RWPE2 (cell line): ENCODE results near the gene SHC2.

Source experiments
- ATAC-seq: fragments of 200-7000 bp; cut with Tn5 transposase; 3 replicates; pipeline ENCODE4 v1.9.1; 2021; ENCODE audit warnings: low read depth
- DNase-seq: peaks from one replicate; pipeline ENCODE4 v3.0.0-alpha.2; 2020; ENCODE audit warnings: low spot score
- H3K27ac ChIP-seq: fragments of 450-650 bp; 2 replicates; pipeline ENCODE4 v1.5.1; 2017; ENCODE audit warnings: mild to moderate bottlenecking; ENCODE audit not compliant: poor library complexity, severe bottlenecking
- H3K27me3 ChIP-seq: fragments of 250-450 bp; sonication (Bioruptor Pico); 2 replicates; pipeline ENCODE4 v1.5.1; 2021; ENCODE audit warnings: mild to moderate bottlenecking, moderate library complexity; ENCODE audit not compliant: insufficient read depth, poor library complexity, severe bottlenecking
- H3K36me3 ChIP-seq: fragments of 250-450 bp; sonication (Bioruptor Pico); 2 replicates; pipeline ENCODE4 v1.5.1; 2020; ENCODE audit warnings: low read depth, mild to moderate bottlenecking, moderate library complexity
- H3K4me1 ChIP-seq: fragments of 250-450 bp; sonication (Bioruptor Pico); 2 replicates; pipeline ENCODE4 v1.5.1; 2021; ENCODE audit warnings: mild to moderate bottlenecking, moderate library complexity; ENCODE audit not compliant: insufficient read depth, poor library complexity, severe bottlenecking
- H3K4me3 ChIP-seq: fragments of 250-450 bp; sonication (Bioruptor Pico); 2 replicates; pipeline ENCODE4 v1.5.1; 2021; ENCODE audit warnings: mild to moderate bottlenecking, moderate library complexity; ENCODE audit not compliant: severe bottlenecking
- H3K9me3 ChIP-seq: fragments of 250-450 bp; sonication (Bioruptor Pico); 2 replicates; pipeline ENCODE4 v1.5.1; 2021; ENCODE audit warnings: mild to moderate bottlenecking, moderate library complexity; ENCODE audit not compliant: severe bottlenecking
- TF ChIP-seq, protein P1 (sequence below): fragments of 450-650 bp; IDR thresholded peaks from one replicate; pipeline ENCODE4 v1.5.1; 2017; ENCODE audit warnings: mild to moderate bottlenecking, moderate library complexity; ENCODE audit not compliant: poor library complexity, severe bottlenecking

SHC2 gene

DNA sequence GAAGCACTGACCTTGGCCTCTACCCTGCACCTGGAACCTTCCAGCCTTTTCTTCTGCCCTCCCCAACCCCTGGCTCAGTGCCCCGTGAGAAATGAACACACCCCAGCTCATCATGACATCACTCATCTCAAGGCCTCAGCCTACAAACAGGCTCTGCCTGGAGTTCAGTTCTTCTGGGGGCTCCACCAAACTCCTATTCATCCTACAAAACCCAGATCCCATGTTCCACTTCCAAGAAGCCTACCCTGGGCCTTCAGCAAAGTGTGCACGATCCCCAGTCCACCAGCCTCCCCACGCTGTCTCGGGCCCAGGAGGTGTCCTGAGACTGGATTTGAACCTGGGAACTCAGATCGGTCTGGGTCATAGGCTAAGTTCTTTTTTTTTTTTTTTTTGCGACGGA is 9.0 kb upstream of the SHC2 start:
- no peak for DNase-seq
- no peaks in the 10 kb centered on the region for H3K36me3 ChIP-seq
- H3K27ac ChIP-seq, result no peak overlapping the region
- no peak overlapping the region for H3K4me3 ChIP-seq
- no peaks in the 10 kb centered on the region for H3K9me3 ChIP-seq
- H3K4me1 ChIP-seq, result no peaks in the 10 kb centered on the region
- no peaks in the 10 kb centered on the region for H3K27me3 ChIP-seq
- no peak for ATAC-seq
- TF ChIP-seq, protein P1, sequence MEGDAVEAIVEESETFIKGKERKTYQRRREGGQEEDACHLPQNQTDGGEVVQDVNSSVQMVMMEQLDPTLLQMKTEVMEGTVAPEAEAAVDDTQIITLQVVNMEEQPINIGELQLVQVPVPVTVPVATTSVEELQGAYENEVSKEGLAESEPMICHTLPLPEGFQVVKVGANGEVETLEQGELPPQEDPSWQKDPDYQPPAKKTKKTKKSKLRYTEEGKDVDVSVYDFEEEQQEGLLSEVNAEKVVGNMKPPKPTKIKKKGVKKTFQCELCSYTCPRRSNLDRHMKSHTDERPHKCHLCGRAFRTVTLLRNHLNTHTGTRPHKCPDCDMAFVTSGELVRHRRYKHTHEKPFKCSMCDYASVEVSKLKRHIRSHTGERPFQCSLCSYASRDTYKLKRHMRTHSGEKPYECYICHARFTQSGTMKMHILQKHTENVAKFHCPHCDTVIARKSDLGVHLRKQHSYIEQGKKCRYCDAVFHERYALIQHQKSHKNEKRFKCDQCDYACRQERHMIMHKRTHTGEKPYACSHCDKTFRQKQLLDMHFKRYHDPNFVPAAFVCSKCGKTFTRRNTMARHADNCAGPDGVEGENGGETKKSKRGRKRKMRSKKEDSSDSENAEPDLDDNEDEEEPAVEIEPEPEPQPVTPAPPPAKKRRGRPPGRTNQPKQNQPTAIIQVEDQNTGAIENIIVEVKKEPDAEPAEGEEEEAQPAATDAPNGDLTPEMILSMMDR, result no peak

DNA sequence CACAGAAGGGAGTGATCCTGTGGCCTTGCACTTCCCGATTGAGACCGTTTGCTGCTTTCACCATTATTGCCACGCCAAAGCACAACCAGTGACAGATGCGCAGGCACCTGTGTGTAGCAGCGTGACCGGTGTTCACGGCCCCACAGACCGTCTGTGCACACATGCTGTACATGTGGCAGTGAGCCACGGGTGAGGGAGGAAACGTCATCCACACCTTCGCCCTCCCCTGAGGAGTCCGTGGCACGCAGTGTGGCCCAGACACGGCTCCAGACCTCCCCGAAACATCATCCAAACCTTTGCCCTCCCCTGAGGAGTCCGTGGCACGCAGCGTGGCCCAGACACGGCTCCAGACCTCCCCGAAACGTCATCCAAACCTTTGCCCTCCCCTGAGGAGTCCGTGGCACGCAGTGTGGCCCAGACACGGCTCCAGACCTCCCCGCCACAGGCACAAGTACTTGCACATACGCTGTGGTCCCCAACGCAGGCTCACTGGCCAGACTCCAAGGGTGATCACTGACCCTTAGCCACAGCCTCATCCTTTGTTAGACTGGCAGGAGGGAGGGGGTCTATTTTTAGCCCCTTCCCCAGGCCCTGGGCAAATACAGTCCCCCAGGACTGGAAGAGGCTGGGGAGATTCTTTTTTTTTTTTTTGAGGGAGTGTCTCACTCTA is 7.9 kb upstream of the SHC2 start:
- TF ChIP-seq, protein P1, result no peak
- no peak overlapping the region for H3K4me3 ChIP-seq
- no peaks in the 10 kb centered on the region for H3K27me3 ChIP-seq
- DNase-seq (no peak), ATAC-seq (no peak)
- H3K9me3 ChIP-seq, result no peaks in the 10 kb centered on the region
- H3K4me1 ChIP-seq, result no peaks in the 10 kb centered on the region
- no peaks in the 10 kb centered on the region for H3K36me3 ChIP-seq
- no peak overlapping the region for H3K27ac ChIP-seq

DNA sequence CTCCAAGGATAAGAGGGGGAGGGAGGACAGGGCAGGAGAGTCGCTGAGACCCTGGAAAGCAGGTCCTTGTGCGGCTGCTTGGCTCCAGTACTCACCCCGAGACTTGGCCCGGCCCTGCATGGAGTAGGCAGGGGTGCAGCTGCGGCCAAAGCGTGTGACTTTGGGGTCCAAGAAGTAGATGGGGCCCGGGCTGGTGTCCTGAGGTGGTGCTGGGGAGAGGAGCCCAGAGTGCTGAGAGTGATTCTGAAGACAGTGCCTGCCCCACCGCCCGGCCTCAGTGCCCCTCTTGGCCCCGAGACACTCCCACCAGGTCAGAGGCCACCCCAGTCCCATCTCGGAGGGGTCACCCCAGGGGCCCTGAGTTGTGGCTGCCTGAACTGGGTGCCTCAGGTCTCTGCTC is 6.7 kb upstream of the SHC2 start:
- TF ChIP-seq, protein P1, result no peak
- H3K9me3 ChIP-seq, result no peaks in the 10 kb centered on the region
- H3K4me1 ChIP-seq, result no peaks in the 10 kb centered on the region
- H3K27me3 ChIP-seq, result no peaks in the 10 kb centered on the region
- DNase-seq (no peak), ATAC-seq (no peak)
- H3K27ac ChIP-seq, result no peak overlapping the region
- H3K4me3 ChIP-seq, result no peak overlapping the region
- H3K36me3 ChIP-seq, result no peaks in the 10 kb centered on the region

DNA sequence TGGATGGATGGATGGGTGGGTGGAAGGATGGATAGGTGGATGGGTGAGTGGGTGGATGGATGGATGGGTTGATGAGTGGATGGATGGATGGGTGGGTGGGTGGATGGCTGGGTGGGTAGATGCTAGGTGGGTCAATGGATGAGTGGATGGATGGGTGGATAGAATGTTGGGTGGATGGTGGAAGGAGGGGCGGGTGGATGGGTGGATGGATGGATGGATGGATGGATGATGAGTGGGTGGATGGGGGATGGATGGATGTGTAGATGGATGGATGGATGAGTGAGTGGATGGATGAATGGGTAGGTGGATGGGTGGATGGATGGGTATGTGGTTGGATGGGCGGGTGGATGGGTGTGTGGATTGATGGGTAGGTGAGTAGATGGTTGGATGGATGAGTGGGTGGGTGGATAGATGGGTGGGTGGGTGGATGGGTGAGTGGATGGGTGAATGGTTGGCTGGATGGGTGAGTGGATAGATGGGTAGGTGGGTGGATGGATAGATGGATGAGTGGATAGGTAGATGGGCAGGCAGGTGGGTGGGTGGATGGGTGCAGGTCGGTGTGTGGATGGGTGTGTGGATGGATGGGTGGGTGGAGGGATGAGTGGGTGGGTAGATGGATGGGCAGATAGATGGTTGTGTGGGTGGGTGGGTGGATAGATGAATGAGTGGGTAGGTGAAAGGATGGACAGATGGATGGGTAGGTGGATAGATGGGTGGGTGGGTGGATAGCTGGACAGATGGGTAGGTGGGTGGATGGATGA is 4.4 kb upstream of the SHC2 start:
- Histone ChIP-seq H3K4me1 (no peaks in the 10 kb centered on the region), H3K9me3 (no peaks in the 10 kb centered on the region), H3K27ac (no peak overlapping the region), H3K36me3 (no peaks in the 10 kb centered on the region), H3K4me3 (no peak overlapping the region), H3K27me3 (peaks cover 9% of the 10 kb centered on the region)
- TF ChIP-seq, protein P1, result no peak
- ATAC-seq (no peak), DNase-seq (no peak)

DNA sequence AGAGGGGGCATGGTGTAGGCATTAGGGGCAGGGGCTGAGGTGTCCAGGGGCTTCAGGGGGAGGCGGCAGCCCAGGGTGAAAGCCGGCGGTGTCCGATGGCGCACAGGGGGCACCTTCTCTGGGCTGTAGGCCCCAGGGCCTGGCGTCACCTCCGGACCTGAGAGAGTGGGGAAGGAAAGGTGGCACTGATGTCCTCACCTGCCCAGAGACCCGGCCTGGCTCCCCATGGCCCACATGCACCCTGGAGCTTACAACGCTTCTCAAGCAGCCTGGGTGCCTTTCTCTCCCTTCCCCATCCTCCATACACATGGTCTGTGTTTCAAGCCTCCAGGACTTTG is 3.3 kb upstream of the SHC2 start:
- no peak overlapping the region for H3K4me3 ChIP-seq
- H3K27me3 ChIP-seq, result peaks cover 14% of the 10 kb centered on the region
- no peak for ATAC-seq
- no peaks in the 10 kb centered on the region for H3K36me3 ChIP-seq
- H3K27ac ChIP-seq, result no peak overlapping the region
- H3K4me1 ChIP-seq, result no peaks in the 10 kb centered on the region
- H3K9me3 ChIP-seq, result no peaks in the 10 kb centered on the region
- TF ChIP-seq, protein P1, result no peak
- DNase-seq, result no peak
